ENCODE data around the gene ATAT1. TPM values are rescaled to one million over a fixed set of nuclear protein-coding genes. Genes with fewer than 3 reads are reported as not detected.
A peak's percentile ranks its signal among the peaks of the same experiment; 100 is the strongest.

ATAT1 gene
- total and polyA plus RNA-seq, 2 experiments from 2014 or later: 12.8 to 23.0 TPM

DNA sequence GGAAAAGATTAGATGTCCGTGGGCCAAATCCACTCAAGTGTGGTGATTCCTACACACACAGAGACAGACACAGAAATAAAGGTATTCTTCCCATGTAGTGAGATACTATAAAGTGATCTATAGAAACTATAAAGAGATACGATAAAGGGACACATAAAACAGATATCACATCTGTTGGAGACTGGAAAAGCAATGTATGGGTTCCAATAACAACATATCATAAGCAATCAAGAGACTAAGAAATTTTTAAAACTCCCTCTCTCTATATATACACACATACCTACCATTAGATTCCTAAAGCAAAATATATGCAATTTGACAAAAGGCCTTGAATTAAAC is 14.8 kb upstream of the ATAT1 start (continued):
- TF ChIP-seq, protein P1, sequence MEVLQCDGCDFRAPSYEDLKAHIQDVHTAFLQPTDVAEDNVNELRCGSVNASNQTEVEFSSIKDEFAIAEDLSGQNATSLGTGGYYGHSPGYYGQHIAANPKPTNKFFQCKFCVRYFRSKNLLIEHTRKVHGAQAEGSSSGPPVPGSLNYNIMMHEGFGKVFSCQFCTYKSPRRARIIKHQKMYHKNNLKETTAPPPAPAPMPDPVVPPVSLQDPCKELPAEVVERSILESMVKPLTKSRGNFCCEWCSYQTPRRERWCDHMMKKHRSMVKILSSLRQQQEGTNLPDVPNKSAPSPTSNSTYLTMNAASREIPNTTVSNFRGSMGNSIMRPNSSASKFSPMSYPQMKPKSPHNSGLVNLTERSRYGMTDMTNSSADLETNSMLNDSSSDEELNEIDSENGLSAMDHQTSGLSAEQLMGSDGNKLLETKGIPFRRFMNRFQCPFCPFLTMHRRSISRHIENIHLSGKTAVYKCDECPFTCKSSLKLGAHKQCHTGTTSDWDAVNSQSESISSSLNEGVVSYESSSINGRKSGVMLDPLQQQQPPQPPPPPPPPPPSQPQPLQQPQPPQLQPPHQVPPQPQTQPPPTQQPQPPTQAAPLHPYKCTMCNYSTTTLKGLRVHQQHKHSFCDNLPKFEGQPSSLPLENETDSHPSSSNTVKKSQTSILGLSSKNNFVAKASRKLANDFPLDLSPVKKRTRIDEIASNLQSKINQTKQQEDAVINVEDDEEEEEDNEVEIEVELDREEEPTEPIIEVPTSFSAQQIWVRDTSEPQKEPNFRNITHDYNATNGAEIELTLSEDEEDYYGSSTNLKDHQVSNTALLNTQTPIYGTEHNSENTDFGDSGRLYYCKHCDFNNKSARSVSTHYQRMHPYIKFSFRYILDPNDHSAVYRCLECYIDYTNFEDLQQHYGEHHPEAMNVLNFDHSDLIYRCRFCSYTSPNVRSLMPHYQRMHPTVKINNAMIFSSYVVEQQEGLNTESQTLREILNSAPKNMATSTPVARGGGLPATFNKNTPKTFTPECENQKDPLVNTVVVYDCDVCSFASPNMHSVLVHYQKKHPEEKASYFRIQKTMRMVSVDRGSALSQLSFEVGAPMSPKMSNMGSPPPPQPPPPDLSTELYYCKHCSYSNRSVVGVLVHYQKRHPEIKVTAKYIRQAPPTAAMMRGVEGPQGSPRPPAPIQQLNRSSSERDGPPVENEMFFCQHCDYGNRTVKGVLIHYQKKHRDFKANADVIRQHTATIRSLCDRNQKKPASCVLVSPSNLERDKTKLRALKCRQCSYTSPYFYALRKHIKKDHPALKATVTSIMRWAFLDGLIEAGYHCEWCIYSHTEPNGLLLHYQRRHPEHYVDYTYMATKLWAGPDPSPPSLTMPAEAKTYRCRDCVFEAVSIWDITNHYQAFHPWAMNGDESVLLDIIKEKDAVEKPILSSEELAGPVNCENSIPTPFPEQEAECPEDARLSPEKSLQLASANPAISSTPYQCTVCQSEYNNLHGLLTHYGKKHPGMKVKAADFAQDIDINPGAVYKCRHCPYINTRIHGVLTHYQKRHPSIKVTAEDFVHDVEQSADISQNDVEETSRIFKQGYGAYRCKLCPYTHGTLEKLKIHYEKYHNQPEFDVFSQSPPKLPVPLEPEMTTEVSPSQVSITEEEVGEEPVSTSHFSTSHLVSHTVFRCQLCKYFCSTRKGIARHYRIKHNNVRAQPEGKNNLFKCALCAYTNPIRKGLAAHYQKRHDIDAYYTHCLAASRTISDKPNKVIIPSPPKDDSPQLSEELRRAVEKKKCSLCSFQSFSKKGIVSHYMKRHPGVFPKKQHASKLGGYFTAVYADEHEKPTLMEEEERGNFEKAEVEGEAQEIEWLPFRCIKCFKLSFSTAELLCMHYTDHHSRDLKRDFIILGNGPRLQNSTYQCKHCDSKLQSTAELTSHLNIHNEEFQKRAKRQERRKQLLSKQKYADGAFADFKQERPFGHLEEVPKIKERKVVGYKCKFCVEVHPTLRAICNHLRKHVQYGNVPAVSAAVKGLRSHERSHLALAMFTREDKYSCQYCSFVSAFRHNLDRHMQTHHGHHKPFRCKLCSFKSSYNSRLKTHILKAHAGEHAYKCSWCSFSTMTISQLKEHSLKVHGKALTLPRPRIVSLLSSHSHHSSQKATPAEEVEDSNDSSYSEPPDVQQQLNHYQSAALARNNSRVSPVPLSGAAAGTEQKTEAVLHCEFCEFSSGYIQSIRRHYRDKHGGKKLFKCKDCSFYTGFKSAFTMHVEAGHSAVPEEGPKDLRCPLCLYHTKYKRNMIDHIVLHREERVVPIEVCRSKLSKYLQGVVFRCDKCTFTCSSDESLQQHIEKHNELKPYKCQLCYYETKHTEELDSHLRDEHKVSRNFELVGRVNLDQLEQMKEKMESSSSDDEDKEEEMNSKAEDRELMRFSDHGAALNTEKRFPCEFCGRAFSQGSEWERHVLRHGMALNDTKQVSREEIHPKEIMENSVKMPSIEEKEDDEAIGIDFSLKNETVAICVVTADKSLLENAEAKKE (CRISPR knock-in tag; IDR thresholded peaks at IDR 0.05): no peak
- no peak for TF ChIP-seq POLR2AphosphoS5 (IDR thresholded peaks at IDR 0.05; ENCODE audit: low read depth)

DNA sequence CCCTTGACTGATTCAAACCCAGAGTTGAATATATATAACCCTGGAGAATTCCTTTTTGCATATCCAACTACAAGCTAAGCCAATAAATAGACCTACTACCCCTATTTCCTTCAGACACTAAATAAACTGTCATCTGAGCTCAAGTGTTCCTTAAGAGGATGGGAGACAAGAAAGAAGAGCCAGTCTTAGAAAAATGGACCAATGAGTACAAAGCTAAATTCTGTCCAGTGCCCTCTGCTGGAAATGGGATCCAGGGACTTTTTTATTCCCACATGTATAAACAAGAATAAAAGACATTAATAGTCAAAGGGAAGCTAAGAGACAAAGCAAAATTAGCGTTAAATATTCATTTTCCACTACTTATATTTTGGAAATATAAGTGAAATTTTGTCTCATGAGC is 14.5 kb upstream of the ATAT1 start:
- Histone ChIP-seq H3K27me3 (ENCODE audit: insufficient read depth) (no peaks in the 10 kb centered on the region), H3K4me3 (no peak overlapping the region), H3K36me3 (ENCODE audit: insufficient read depth) (peaks cover 38% of the 10 kb centered on the region), H4K20me1 (replicated peaks; ENCODE audit: insufficient read depth) (peaks cover 17% of the 10 kb centered on the region), H3K4me2 (no peak overlapping the region), H2AFZ (no peak overlapping the region), H3K4me1 (ENCODE audit: insufficient read depth) (peaks cover 13% of the 10 kb centered on the region; the same call in 1 of the 2 replicates), H3F3A (replicated peaks; ENCODE audit: low read depth) (peaks cover 7% of the 10 kb centered on the region; the same call in 1 of the 2 replicates), H3K79me2 (replicated peaks; ENCODE audit: insufficient read depth) (peaks cover 44% of the 10 kb centered on the region), H3K9me2 (ENCODE audit: insufficient read depth) (no peaks in the 10 kb centered on the region), H3K27ac (ENCODE audit: low read depth) (no peak overlapping the region)
- no peak for DNase-seq (ENCODE audit: low spot score)
- H3K4me1 Mint-ChIP-seq: peaks cover 33% of the 10 kb centered on the region
- no peak overlapping the region; the same call in 2 of the 3 replicates for H3K4me3 Mint-ChIP-seq
- peaks cover 96% of the 10 kb centered on the region for H3K36me3 Mint-ChIP-seq (ENCODE audit: low read depth)
- H3K27me3 Mint-ChIP-seq (ENCODE audit: insufficient read depth, low read depth, poor library complexity): peaks cover 41% of the 10 kb centered on the region
- TF ChIP-seq, protein P2, sequence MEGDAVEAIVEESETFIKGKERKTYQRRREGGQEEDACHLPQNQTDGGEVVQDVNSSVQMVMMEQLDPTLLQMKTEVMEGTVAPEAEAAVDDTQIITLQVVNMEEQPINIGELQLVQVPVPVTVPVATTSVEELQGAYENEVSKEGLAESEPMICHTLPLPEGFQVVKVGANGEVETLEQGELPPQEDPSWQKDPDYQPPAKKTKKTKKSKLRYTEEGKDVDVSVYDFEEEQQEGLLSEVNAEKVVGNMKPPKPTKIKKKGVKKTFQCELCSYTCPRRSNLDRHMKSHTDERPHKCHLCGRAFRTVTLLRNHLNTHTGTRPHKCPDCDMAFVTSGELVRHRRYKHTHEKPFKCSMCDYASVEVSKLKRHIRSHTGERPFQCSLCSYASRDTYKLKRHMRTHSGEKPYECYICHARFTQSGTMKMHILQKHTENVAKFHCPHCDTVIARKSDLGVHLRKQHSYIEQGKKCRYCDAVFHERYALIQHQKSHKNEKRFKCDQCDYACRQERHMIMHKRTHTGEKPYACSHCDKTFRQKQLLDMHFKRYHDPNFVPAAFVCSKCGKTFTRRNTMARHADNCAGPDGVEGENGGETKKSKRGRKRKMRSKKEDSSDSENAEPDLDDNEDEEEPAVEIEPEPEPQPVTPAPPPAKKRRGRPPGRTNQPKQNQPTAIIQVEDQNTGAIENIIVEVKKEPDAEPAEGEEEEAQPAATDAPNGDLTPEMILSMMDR (conservative IDR thresholded peaks at IDR 0.05; ENCODE audit: low read depth in 2 of 2): peak in 1 of 2 experiments; percentile 30; a peak in 2 of 4 replicates
- TF ChIP-seq NANOG (IDR thresholded peaks at IDR 0.05; ENCODE audit: borderline replicate concordance): no peak
- peaks cover 17% of the 10 kb centered on the region; the same call in 2 of the 3 replicates for H3K9me3 Mint-ChIP-seq
- ATAC-seq: no peak
- H3K27ac Mint-ChIP-seq: no peak overlapping the region
